GM23338 (cell line): Measurements from ENCODE around the gene RAD23B. TPM values are rescaled to one million over a fixed set of nuclear protein-coding genes. Genes with fewer than 3 reads are reported as not detected.

ENCODE experiments used
- ATAC-seq: fragments of 200-7000 bp; cut with Tn5 transposase; 3 replicates; pipeline ENCODE4 v1.9.1; 2020
- DNase-seq: peaks from one replicate; pipeline ENCODE4 v3.0.0-alpha.2; 2015; ENCODE audit warnings: low spot score
- H2AFZ ChIP-seq: fragments of 200-600 bp; sonication (generic); 2 replicates; pipeline ENCODE4 v1.8.0; 2016; ENCODE audit warnings: antibody characterized with exemption, mild to moderate bottlenecking, moderate library complexity
- H3F3A ChIP-seq: fragments of 200-600 bp; sonication (generic); replicated peaks from 2 replicates; pipeline ENCODE4 v1.8.0; 2017; ENCODE audit warnings: antibody characterized with exemption, mixed run types, low read depth
- H3K27ac ChIP-seq: fragments of 200-600 bp; sonication (generic); 2 replicates; pipeline ENCODE4 v1.6.1; 2016; ENCODE audit warnings: low read depth
- H3K27me3 ChIP-seq: fragments of 200-600 bp; sonication (generic); 2 replicates; pipeline ENCODE4 v1.8.0; 2016; ENCODE audit warnings: mild to moderate bottlenecking, mixed run types, moderate library complexity; ENCODE audit not compliant: insufficient read depth
- H3K36me3 ChIP-seq: fragments of 200-600 bp; sonication (generic); 2 replicates; pipeline ENCODE4 v1.8.0; 2016; ENCODE audit warnings: mild to moderate bottlenecking; ENCODE audit not compliant: insufficient read depth
- H3K4me1 ChIP-seq: fragments of 200-600 bp; sonication (generic); 2 replicates; pipeline ENCODE4 v1.8.0; 2016; ENCODE audit warnings: mild to moderate bottlenecking, moderate library complexity; ENCODE audit not compliant: insufficient read depth
- H3K4me2 ChIP-seq: fragments of 200-600 bp; sonication (generic); 2 replicates; pipeline ENCODE4 v1.7.1; 2017; ENCODE audit warnings: mixed run types
- H3K4me3 ChIP-seq: fragments of 200-600 bp; sonication (generic); 2 replicates; pipeline ENCODE4 v1.6.1; 2016; ENCODE audit warnings: mixed run types
- H3K79me2 ChIP-seq: fragments of 200-600 bp; sonication (generic); replicated peaks from 2 replicates; pipeline ENCODE4 v1.8.0; 2017; ENCODE audit warnings: mild to moderate bottlenecking; ENCODE audit not compliant: insufficient read depth
- H3K9me2 ChIP-seq: fragments of 200-600 bp; sonication (generic); 2 replicates; pipeline ENCODE4 v1.8.0; 2017; ENCODE audit not compliant: insufficient read depth
- H4K20me1 ChIP-seq: fragments of 200-600 bp; sonication (generic); replicated peaks from 2 replicates; pipeline ENCODE4 v1.8.0; 2017; ENCODE audit warnings: mild to moderate bottlenecking; ENCODE audit not compliant: insufficient read depth
- H3K27ac Mint-ChIP-seq: 2 replicates; pipeline ENCODE4 v1.8.0; 2020; ENCODE audit warnings: inconsistent platforms, mild to moderate bottlenecking, moderate library complexity, mixed read lengths
- H3K27me3 Mint-ChIP-seq: 3 replicates; pipeline ENCODE4 v1.8.0; 2022; ENCODE audit warnings: low read depth, mild to moderate bottlenecking, moderate library complexity, mixed read lengths, inconsistent platforms; ENCODE audit not compliant: insufficient read depth, poor library complexity
- H3K36me3 Mint-ChIP-seq: 3 replicates; pipeline ENCODE4 v1.8.0; 2021; ENCODE audit warnings: low read depth, mild to moderate bottlenecking, inconsistent platforms, moderate library complexity, mixed read lengths
- H3K4me1 Mint-ChIP-seq: 3 replicates; pipeline ENCODE4 v1.8.0; 2020; ENCODE audit warnings: mild to moderate bottlenecking, inconsistent platforms, mixed read lengths
- H3K4me3 Mint-ChIP-seq: 3 replicates; pipeline ENCODE4 v1.8.0; 2021; ENCODE audit warnings: moderate library complexity, mild to moderate bottlenecking, inconsistent platforms, mixed read lengths
- H3K9me3 Mint-ChIP-seq: 3 replicates; pipeline ENCODE4 v1.8.0; 2020; ENCODE audit warnings: moderate library complexity, mild to moderate bottlenecking, inconsistent platforms, mixed read lengths
- CREB1 ChIP-seq: fragments of 250-450 bp; sonication (Bioruptor Pico); IDR thresholded peaks from 2 replicates; pipeline ENCODE4 v1.5.0; 2020; ENCODE audit warnings: low read depth, mild to moderate bottlenecking, moderate library complexity
- CTCF ChIP-seq, 2 experiments: fragments of 200-600 bp in 1 of 2; sonication (generic) in 1 of 2; conservative IDR thresholded peaks; 2 replicates each; pipeline versions ENCODE4 v1.5.1 to v1.6.1; 2016 to 2017; ENCODE audit warnings: antibody characterized with exemption in 2 of 2, low read depth in 2 of 2, mild to moderate bottlenecking in 2 of 2, moderate library complexity in 1 of 2
- ETS1 ChIP-seq: IDR thresholded peaks from 2 replicates; pipeline ENCODE4 v1.6.1; 2016; ENCODE audit warnings: antibody characterized with exemption
- EZH2 ChIP-seq: fragments of 200-600 bp; sonication (generic); IDR thresholded peaks from one replicate; pipeline ENCODE4 v1.8.0; 2017; ENCODE audit warnings: antibody characterized with exemption, mild to moderate bottlenecking, low read depth; ENCODE audit not compliant: unreplicated experiment
- EZH2phosphoT487 ChIP-seq: fragments of 200-600 bp; sonication (generic); IDR thresholded peaks from one replicate; pipeline ENCODE4 v1.8.1; 2018; ENCODE audit warnings: antibody characterized with exemption; ENCODE audit not compliant: unreplicated experiment
- JUNB ChIP-seq: IDR thresholded peaks from one replicate; pipeline ENCODE4 v1.6.1; 2016; ENCODE audit warnings: antibody characterized with exemption; ENCODE audit not compliant: unreplicated experiment
- NANOG ChIP-seq: IDR thresholded peaks from 2 replicates; pipeline ENCODE4 v1.6.1; 2016; ENCODE audit warnings: antibody characterized with exemption, borderline replicate concordance
- POLR2AphosphoS5 ChIP-seq: IDR thresholded peaks from 2 replicates; pipeline ENCODE4 v1.6.1; 2016; ENCODE audit warnings: antibody characterized with exemption, low read depth
- REST ChIP-seq: IDR thresholded peaks from one replicate; pipeline ENCODE4 v1.6.1; 2018; ENCODE audit warnings: antibody characterized with exemption; ENCODE audit not compliant: unreplicated experiment
- STAT1 ChIP-seq: IDR thresholded peaks from one replicate; pipeline ENCODE4 v1.6.1; 2016; ENCODE audit warnings: antibody characterized with exemption; ENCODE audit not compliant: unreplicated experiment
- ZNF114 ChIP-seq: fragments of 250-450 bp; sonication (Bioruptor Pico); IDR thresholded peaks from 2 replicates; pipeline ENCODE4 v1.5.0; 2020; ENCODE audit warnings: mild to moderate bottlenecking, moderate library complexity
- ZNF331 ChIP-seq: fragments of 250-450 bp; sonication (Bioruptor Pico); IDR thresholded peaks from 2 replicates; pipeline ENCODE4 v1.5.0; 2020; ENCODE audit warnings: low read depth, mild to moderate bottlenecking, moderate library complexity
- polyA plus RNA-seq: library from polyadenylated mRNA; unstranded; fragments of >200 nt; fragmentation: Nextera tagmentation; extraction: Ambion mirVana; gene quantifications from 2 replicates; pipeline ENCODE4 v1.2.1, GENCODE V29; 2016
- total RNA-seq: library from RNA; depleted of rRNA; stranded (reverse); fragments of >200 nt; shearing (Covaris generic); gene quantifications from 2 replicates; pipeline ENCODE4 v1.2.3, GENCODE V29; 2014

RAD23B gene
- total and polyA plus RNA-seq, 2 experiments from 2014 or later: 31.1 to 137 TPM

- no peak overlapping the region for H3K27ac ChIP-seq
- no peaks in the 10 kb centered on the region for H4K20me1 ChIP-seq
- H3K79me2 ChIP-seq: no peaks in the 10 kb centered on the region
- H3K9me3 Mint-ChIP-seq: no peaks in the 10 kb centered on the region
- H3K4me3 ChIP-seq: no peak overlapping the region
- no peak overlapping the region for H3K4me3 Mint-ChIP-seq
- no peak overlapping the region; the same call in 1 of the 2 replicates for H2AFZ ChIP-seq
- ATAC-seq (no peak), DNase-seq (no peak)
- no peaks in the 10 kb centered on the region for H3K27me3 Mint-ChIP-seq
- H3F3A ChIP-seq: no peaks in the 10 kb centered on the region
- H3K27me3 ChIP-seq: no peaks in the 10 kb centered on the region
- no peak overlapping the region for H3K27ac Mint-ChIP-seq
- TF ChIP-seq JUNB (no peak), REST (no peak), POLR2AphosphoS5 (no peak), EZH2 (no peak), ZNF331 (no peak)
- H3K4me1 Mint-ChIP-seq: peaks cover 8% of the 10 kb centered on the region; the same call in 2 of the 3 replicates
- no peaks in the 10 kb centered on the region for H3K36me3 Mint-ChIP-seq
- H3K4me1 ChIP-seq: no peaks in the 10 kb centered on the region; the same call in 1 of the 2 replicates
- H3K4me2 ChIP-seq: no peak overlapping the region
- H3K9me2 ChIP-seq: no peaks in the 10 kb centered on the region
- no peaks in the 10 kb centered on the region for H3K36me3 ChIP-seq
Measured at GRCh38 chr9:107274953-107275422, 8.1 kb upstream of the RAD23B start.

GRCh38 chr9:107275530-107275929 lies 7.5 kb upstream of the RAD23B start:
- Mint-ChIP-seq H3K27ac (no peak overlapping the region), H3K4me1 (peaks cover 10% of the 10 kb centered on the region), H3K27me3 (peaks cover under 1% of the 10 kb centered on the region), H3K36me3 (no peaks in the 10 kb centered on the region), H3K9me3 (no peaks in the 10 kb centered on the region), H3K4me3 (no peak overlapping the region)
- H3K27ac ChIP-seq: no peak overlapping the region
- no peaks in the 10 kb centered on the region for H3K27me3 ChIP-seq
- H3F3A ChIP-seq: no peaks in the 10 kb centered on the region
- H3K4me3 ChIP-seq: no peak overlapping the region
- DNase-seq (no peak), ATAC-seq (no peak)
- no peak overlapping the region for H3K4me2 ChIP-seq
- H3K4me1 ChIP-seq: no peaks in the 10 kb centered on the region; the same call in 1 of the 2 replicates
- H3K36me3 ChIP-seq: no peaks in the 10 kb centered on the region
- no peaks in the 10 kb centered on the region for H4K20me1 ChIP-seq
- H2AFZ ChIP-seq: no peak overlapping the region; the same call in 1 of the 2 replicates
- H3K79me2 ChIP-seq: no peaks in the 10 kb centered on the region
- no peaks in the 10 kb centered on the region for H3K9me2 ChIP-seq
- TF ChIP-seq EZH2 (no peak), NANOG (no peak), ZNF331 (no peak), POLR2AphosphoS5 (no peak), CTCF (conservative IDR thresholded peaks at IDR 0.05; ENCODE audit: low read depth in 2 of 2) (no peak), ETS1 (no peak), CREB1 (CRISPR knock-in tag) (no peak), JUNB (no peak), REST (no peak), STAT1 (no peak), EZH2phosphoT487 (no peak), ZNF114 (CRISPR knock-in tag) (no peak)
